GM21526 (cell line): Measurements from ENCODE around the gene INSIG1.

Experiments
- ATAC-seq: cut with Tn5 transposase; IDR thresholded peaks from one replicate; pipeline ENCODE4 v1.9.1; 2021; ENCODE audit warnings: moderate library complexity; ENCODE audit not compliant: unreplicated experiment, low FRiP score

Gene INSIG1

DNA sequence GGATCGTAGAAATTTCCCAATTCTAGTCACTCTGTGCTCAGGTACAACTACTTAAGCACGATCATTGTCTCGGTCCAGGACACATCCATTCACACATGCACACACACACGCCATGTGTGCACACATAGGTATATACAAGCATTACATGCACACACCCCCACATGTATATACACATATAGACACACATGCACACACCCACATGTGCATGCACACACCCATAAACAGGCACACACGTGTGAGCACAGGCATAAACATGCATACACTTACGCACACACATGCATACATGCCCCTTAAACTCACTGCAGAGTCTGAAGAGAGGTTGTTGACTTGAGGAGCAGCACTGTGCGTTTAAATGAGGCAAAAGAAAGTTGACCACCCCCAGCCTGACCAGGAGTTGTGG, 32.5 kb upstream of the INSIG1 start:
- ATAC-seq, result no peak

DNA sequence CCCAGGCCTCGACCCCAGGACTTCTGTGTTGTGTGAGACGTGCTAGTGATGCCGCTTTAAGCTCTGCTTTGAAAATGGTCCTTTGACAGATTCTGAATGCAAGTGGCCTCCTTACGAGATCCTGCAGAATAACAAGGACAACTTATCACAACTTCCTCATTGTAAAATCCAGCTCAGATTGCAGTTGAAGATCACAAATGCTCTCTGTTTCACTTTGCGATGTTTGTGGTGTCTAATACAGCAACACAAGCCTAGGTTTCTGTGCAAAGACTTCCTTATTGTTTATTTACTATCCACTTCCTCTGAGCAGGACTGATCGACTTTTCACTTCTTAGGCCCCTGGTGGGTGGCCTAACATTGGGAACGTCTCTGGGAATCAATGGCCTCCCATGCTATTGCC, 31.7 kb upstream of the INSIG1 start:
- ATAC-seq, result no peak

DNA sequence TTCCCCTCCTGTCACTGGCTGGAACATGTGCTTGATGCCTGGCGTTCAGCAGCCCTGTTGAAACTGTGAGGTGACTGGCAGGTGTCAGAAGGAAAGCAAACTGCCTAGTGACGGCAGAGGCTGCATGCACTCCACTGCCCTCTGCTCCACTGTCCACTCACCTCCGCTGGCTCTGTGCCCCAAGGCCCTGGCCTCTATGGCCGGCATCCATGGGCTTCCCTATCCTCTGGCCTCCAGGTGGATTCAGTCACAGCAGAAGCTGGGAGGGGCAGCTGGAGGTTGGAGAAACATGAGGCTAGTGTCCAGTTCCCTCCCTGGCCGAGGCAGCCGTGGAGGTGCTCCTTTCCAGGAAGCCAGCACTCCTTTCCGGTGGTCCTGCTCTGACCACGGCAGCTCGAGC, 31.2 kb upstream of the INSIG1 start:
- no peak for ATAC-seq

DNA sequence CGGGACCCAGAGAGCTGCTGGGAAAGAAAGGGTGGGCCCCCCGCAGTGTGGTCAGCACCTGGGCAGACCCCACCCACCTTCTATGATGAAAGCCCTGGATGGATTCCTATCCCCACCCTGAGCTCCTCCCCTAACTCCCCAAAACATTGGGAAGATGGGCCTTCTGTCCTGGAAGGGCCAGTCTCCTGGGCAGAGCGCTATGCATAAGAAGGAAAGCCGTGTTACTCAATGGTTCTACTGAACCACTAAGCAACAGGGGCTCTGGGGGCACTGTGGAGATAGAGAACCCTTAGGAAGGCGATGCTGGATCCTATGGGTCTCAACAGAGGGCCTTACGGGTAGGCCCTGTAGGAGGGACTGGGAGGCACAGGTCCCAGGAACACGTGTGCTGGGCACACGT, 30.7 kb upstream of the INSIG1 start:
- ATAC-seq, result no peak

DNA sequence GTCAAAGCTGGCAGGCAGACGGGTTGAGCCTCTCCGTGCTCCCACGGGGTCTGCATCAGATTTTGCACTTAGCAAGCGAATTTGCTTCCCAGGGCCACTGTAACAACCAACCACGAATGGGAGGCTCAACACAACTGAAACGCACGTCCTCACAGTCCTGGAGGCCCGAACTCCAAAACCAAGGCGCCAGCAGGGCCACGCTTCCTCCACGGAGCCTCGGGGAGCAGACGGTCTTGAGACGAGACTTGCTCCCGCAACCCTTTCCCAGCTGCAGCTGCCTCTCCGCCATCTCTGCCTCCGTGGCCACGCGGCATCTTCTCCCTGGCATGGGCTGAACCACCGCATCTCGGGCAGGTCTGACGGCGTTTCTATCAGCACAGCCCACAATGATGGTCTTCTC, 30.2 kb upstream of the INSIG1 start:
- ATAC-seq, result no peak

DNA sequence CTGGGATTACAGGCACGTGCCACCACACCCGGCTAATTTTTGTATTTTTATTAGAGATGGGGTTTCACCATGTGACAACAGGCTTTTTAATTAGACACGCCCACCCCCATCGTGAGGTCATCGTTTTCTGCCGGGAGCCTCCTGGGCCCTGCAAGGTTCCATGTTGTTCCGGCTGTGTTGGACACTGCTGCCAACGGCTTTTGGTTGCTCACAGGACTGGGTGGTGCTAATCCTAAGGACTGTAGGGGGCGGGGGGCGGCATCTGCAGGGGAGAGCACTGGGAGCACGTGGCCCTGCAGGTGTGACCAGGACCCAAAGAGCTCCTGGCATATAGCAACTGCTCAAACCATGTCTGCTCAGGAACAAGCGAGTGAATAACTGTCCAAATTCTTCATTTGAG, 29.5 kb upstream of the INSIG1 start:
- ATAC-seq, result no peak

DNA sequence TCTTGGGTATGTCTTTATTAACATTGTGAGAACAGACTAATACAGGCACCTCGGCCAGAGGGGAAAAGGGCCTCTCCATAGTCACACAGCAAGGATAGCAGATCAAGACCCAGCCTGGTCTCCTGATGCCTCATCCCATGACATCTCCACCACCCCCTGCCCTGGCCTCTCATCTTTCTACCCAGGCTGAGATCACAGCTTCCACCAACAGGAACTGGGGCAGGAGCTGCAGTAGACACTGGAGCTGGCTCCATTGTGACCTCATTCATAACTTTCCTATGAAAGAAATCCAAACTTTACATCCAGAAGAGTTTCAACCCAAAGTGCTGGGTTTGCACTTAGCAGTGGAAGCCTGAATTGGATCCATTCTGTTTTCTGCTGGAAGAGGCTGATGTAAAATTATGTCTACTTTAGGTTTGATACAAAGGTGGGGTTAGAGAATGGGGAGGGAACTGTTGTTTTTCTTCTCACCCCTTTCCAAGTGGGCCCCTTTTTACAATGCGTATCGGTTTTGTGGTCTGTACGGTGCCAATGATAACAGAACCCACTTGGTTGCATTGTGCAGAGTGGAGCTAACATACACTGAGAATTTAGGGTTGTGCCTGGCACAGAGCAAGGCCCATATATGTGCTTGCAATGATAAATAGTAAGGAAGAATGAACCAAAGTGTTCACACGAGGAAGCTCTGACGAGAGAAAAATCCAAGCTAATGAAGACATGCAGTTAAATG, 28.6 kb upstream of the INSIG1 start:
- ATAC-seq, result no peak

DNA sequence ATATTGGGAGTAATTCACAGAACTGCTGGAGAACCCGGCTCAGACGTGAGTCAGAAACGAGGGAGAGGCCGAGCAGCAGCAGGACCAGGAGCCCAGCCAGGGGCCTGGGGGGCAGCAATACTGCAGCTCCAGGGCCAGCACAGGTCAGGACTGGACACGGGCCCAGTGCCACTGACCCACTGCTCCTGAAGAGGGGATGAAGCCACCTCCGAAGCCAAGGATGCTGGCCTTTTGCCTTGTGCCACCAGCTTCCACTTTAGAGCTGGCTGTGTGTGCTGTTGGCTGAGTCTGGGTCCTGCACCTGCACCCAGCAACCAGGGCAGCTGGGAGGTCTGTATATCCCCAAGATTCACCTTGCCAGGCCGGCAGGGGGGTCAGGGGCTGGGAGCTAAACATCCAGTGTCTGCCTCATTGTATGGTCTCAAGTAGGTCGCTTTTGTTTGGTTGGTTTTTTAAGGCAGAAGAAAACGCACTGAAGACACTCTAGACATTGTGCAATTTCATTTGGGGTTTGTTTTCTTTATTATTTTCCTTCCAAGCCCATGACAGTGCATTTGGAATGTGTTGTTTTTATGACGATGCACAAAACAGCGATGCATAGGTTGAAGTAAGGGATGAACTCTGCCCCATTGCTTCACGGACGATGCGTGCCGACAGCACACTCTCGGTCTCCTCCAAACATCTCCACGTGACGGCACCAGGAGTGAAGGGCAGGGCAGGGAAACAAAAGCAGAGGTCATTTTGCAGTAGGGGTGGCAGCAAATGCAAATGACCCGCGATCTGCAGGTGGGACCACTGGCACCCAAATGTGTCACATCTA, 27.7 kb upstream of the INSIG1 start:
- no peak for ATAC-seq

DNA sequence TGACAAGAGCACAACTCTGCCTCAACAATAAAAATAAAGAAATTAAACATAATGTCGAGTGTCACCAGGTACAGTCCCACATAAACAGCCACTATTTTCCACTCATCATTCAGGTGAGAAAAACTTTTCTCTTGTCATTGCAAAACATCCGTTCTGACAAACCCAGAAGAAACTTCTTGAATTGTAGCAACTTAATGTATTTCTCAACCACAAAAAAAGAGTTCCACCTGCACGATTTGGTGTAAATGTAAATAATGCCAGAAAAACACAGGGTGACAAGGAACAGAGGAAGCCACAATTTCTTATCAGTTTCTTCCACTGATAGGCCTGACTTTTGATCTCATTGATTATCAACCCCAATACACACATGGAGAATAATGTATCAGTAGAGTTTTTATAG, 26.8 kb upstream of the INSIG1 start:
- no peak for ATAC-seq

DNA sequence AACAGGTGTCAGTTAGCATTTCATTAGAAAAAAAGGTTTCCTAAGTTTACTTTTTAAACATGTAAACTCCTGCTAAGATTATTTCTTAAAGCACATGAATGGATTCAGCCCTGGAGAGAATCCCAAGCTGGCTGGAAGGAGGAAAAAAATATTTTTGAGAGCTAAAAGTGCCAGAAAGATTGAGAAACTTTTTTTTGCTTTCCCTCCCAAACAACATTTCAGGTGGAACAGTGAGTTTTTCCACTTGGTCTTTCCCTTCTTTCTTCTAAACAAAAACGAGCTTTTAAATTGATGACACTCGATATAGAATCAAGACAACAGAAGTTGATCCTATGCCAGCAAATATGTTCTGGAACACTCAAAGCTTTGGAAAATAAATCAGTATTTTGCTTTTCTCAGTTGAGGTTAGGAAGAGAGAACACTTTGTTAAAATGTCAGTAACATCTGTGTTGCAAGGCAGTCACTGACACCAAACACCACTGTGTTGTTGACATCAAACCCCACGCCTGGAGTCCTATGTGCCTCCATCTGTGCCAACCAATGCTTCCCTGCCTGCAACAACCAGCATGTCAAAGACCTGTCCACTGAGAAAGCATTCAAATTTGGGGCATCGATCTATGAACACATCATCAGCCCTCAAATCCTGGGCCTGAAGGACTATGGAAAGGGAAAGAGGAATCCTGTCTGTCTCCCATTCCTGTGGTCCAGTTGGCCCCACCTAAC, 22.9 kb upstream of the INSIG1 start:
- ATAC-seq, result no peak

DNA sequence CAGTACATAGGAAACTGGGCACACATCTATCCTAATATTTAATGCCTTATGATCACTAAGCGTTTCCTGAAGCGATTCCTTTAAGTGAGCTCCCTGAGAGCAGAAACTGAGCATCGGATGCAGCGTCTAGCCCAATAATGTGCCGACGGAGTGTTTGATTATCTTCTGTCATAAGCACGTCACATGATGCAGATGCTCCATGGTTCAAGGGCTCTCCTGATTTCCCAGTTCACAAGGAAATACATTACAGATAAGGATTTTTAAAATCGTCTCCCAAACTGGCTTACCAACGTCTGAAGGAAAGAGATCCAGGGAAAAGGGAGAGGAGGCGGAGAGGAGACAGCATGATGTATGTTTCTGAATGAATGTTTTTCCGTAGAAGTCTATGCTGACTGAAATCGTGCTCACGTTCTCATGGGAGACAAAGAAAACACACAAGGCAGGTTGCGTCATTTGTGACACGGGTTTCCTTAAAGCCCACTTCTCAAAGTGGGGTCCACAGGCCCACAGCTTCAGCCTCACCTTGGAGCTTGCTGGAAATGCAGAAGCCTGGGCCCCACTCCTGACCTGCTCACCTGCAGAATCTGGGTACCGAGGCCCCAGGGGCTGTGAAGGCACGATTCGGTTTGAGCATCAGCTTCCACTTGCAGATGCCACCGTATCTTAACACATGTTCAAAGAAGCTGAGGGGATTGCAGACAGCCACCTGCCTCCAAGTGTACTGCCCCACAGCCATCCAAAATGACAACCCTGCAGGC, 21.5 kb upstream of the INSIG1 start:
- no peak for ATAC-seq

DNA sequence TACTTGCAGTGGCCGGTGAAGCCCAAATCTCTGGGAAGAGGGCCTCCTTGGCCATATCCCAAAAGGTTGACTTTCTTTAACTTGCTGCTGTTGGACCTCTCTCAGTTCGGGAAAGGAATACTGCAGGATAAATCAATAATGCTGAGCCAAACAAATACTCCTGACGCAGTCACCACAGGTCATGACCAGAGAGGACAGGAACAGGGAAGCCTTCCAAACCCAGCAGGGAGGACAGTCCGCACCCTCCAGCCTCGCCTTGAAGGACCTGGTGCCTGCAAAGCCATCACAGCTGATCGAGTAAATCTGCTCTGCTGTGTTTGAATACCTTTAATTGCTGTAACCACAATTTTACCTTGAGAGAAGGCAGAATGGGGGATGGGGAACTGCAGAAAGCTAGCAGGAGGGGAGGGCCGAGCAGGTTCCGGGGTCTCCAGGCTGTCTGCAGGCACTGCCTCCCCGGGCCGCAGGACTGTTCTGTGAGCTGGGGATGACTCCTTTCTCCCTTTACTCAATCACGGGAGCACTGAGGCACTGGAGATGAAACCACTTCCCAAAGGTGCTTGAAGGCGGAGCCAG, 20.8 kb upstream of the INSIG1 start:
- ATAC-seq, result no peak

DNA sequence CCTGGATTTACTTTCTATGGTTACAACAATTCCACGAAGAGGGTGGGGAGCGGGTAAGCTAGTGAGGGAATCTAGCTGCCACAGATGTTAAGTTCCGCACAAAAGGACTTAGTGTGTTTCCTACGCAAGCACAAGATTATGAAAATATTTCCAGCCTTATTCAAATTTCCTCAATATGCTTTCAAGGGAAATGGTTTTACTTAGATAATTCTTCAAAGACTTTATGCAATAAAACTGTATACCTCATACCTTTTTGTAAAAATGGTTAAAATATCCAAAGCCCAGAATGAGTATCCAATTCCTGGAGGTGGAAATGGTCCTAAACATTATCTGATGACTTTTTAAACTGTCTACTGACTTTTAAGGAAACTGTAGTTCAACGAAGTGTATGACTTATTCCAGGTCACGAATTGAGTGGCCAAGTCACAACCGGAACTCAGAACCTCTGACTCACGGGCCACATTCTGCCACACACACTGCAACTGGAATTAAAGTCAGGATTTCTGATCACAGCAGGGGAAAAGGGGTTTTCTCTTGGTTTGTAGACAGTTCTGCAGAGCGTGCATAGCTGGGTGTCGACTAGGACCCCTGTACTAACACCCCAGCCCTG, 20.2 kb upstream of the INSIG1 start:
- ATAC-seq, result no peak

DNA sequence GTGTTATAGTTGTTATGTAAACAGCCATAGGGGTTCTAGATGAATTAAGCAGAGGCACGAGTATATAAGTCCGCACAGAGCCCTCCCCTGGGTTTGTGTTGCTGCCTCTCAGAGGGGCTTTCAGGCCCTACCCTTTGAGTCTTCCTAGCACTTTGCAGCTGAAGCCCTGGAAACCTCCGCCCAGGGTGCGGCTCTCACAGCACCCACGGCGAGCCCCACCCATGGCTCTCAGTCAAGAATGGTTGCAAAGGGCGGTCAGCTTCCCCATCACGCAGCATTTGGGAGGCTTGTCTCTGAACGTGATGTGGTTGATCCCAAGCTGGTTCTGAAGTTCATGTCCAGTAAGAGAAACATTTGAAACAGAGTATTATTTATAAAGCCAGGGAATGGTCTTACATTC, 18.8 kb upstream of the INSIG1 start:
- ATAC-seq, result no peak

DNA sequence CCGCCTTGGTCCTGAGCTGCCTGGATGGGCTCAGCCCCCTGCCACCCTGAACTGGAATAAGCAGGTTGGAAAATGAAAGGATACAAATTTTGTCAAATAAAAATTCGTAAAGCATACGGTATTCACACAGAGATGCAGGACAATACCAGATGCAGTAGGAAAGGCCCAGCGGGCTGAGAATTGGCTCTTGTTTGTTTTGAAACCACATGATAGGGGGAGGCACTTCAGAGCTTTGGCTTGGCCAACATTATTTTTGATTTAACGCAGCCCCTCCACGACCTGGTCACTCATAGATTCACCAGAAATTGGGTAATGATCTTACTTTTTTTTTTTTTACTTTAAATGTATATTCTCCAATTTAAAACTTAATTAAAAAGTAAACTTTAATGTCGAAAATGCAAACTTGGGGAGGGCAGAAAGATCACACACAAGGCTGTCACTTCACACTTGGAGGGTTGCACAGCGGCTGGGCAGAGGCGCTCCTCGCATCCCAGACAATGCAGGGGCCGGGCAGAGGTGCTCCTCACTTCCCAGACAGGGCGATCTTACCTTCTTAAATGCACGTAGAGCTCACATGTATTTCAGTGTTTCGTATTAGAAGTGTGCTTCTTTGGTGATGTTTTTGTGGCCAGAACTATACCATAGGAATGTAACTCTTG, 17.8 kb upstream of the INSIG1 start:
- no peak for ATAC-seq

DNA sequence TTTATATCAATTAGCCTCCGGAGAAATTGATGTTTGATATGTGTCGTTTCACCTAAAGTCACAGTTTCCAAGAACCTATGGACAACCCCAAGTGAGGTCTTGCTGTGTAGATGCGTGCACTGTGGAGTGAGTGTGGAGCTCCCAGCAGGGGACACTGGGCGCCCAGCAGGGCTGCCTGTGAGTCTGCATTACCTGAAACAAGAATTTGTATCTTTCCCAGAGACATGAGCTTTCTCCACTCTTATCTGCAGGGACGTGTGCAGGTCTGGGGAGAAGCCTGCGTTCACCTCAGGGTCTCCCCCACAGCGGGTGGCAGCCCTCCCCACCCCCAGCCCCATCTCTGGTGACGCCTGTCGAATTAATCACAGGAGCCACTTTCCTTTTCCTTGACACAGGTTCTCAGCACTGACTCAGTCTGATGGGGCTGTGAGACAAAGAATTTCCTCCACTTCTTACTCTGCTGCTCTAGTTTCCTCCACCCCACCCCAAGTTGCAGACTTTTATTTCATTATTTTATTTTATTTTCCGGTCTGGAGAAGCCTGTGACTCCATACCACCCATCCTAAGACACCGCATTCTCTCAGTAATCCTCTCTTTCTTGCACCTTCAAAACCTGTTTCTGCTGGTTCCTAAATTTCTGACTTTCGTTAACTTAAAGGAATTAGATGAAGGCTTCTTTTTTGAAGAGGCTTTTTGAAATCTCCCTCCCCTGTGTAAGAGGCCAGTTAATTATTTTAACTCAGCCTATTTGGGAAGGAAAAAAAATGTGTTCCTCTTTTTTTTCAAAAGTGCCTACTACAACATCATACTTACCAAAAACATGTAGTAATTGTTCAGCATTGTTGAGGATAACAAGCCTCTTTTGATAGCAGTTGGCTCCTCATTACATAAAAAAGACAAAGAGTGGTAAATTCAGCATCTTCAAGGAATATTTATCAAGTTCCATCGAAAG, 17.0 kb upstream of the INSIG1 start:
- ATAC-seq, result no peak

DNA sequence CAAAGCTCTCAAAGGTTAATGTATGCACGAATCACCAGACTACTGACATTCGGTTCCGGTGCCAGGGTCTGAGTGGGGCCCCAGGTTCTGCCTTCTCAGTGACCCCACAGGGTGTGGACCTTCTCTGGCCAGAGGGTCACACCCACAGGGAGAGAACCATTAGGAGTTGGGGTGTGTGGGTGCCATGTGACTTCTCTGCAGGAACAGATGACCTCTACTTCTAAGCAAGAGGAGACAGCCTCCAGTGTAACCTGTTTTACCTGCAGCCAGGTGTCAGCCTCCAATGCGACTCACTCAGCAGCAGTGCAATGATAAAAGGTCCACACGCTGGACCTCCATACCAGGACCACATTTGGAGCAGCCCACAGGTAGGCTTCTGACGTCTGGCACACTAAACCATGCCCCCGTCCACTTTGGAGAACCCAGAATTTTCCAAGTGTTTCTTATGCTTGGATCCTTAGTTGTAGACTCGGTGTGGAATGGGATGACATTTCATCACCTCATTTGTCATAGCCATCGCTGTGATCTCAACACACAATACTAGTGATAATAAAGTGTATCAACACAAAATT, 16.2 kb upstream of the INSIG1 start:
- no peak for ATAC-seq

DNA sequence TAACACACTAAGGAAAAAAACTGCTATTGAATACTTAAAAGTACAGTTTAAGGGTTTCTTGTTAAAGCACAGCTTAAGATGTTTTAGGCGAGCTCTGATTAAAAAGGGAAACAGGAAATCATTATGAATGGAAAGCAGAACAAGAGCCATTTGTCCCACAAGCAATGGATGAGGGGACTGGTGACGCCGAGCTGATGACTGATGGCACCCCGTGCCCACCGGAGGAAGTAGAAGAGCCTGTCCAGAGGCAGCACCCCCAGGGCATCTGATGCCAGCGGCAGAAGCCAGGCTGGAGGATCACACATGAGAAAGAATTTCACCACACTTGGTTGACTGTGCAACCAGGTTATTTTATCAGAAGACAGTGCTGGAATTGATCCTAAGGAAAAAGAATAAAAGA, 15.0 kb upstream of the INSIG1 start:
- ATAC-seq, result no peak
